CD4-positive, alpha-beta T cell treated with Interleukin-10 for 1 hour (primary cell): Measurements from ENCODE around the gene MAP3K13.
A peak's percentile ranks its signal among the peaks of the same experiment; 100 is the strongest.

Source experiments
- DNase-seq: peaks from one replicate; pipeline ENCODE4 v3.0.0-alpha.2; 2020

MAP3K13 gene, protein sequence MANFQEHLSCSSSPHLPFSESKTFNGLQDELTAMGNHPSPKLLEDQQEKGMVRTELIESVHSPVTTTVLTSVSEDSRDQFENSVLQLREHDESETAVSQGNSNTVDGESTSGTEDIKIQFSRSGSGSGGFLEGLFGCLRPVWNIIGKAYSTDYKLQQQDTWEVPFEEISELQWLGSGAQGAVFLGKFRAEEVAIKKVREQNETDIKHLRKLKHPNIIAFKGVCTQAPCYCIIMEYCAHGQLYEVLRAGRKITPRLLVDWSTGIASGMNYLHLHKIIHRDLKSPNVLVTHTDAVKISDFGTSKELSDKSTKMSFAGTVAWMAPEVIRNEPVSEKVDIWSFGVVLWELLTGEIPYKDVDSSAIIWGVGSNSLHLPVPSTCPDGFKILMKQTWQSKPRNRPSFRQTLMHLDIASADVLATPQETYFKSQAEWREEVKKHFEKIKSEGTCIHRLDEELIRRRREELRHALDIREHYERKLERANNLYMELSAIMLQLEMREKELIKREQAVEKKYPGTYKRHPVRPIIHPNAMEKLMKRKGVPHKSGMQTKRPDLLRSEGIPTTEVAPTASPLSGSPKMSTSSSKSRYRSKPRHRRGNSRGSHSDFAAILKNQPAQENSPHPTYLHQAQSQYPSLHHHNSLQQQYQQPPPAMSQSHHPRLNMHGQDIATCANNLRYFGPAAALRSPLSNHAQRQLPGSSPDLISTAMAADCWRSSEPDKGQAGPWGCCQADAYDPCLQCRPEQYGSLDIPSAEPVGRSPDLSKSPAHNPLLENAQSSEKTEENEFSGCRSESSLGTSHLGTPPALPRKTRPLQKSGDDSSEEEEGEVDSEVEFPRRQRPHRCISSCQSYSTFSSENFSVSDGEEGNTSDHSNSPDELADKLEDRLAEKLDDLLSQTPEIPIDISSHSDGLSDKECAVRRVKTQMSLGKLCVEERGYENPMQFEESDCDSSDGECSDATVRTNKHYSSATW

DNA sequence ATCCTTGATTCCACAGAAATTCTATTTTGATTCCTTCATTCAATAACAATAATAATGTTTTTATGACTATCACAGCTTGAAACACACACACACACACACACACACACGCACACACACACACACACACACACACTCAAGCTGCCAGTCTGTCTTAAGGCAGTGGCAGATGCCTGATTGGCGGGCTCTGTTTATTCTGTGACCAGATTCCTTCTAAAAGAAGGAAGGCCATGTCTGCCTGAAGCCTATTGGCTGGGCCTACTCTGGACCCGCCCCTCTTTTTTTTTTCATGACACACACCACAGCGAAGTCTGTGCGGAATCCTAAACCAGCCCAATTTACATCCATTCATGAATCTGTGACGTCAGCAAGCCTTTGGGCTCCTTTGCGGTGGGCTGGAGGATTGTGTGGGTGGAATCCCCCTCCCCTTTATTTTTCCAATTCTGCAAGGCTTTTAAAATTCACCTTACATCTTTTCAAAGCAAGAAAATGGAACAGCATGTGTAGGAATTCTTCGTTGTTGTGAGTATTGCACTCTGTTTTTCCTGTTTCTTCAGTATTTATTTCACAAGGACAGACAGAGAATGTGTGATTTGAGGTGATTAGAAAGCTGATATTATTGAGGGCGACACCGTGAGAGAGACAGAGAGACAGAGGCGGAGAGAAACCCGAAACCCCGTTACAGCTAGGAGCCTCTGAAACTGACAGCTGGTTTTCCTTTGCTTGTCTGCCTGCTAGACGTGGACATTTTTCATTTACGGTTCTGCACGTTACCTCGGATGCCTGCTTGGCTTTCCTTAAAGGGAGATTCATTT is at the start of gene MAP3K13:
Gene MAP3K13 (plus strand): TSS at position 287 of the 812 bp plus-strand sequence. CDS start 65,446 bp downstream, outside the sequence.
- peak; percentile 44 for DNase-seq

DNA sequence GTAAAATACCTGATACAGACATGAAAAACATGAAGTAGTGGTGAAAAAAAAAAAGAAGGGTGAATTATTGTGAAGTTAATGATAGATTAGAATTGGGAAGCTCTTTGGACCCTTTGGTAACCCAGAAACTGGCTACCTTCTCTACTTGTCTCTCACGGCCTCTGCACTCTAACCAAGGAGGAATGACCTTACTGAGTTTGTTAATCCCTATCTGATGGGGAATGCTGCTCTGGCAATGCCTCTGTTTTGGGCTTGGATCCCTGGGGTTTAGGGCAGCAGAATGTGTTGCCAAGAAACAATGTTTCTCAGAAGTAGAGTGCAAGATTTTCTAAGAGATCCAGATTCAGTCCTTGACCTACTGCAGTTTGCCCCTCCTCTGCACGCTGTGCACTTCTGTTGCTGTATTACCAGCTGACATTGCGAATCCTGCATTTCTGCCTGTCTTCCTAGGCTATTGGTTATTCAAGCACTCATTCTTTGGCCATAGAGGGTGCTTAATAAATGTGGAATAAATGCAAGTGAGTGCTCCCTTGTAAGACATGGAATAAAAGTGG is 49.2 kb upstream of the MAP3K13 start:
- no peak for DNase-seq

DNA sequence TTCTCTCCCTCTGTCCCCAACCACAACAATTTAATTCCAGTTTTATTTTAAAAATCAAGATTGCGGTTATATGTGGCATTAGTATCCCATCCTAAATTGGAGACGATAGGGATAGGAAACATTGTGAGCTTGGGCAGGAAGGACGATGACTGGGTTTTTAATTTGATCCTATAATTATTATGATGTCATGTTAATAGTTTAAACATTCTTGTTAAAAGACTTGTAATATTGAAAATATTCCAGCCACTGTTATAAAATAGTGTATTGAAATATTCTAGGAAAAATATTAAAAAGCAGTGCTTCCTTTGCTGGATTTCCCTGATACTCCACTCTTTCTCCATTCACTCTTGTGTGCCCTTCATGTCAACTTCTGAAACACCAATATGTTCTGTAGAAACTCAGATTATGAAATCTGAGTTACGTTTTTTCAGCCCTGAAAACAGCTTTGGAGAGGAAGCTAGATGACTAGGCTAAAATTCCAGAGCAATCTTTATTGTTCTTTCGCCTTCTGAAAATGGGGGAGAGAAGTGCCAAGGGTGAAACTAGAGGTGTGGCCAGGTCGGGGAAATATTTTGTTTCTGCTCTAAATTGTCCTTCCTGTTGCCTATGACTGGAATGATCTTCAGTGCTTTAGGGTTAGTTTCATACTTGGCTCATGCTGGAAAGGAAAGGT is 46.1 kb upstream of the MAP3K13 start:
- DNase-seq = no peak

DNA sequence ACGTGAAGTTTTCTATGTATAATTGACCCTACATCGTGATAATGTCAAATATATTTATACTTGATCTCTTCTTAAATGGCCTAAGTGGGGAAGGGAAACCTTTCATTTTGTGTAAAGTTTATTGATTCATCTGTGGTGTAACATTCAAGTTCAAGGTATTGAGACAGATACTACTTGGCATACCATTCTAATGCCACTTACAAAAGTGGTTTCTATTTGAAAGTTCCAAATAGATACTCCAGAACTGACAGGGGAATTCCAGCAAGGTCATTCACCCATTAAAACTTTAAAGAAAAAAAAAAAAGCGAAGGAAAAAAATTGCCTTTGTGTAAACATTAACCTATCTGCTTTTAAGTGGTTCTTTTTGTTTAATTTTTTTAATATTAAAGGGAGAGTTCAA is 45.3 kb upstream of the MAP3K13 start:
- DNase-seq = no peak

DNA sequence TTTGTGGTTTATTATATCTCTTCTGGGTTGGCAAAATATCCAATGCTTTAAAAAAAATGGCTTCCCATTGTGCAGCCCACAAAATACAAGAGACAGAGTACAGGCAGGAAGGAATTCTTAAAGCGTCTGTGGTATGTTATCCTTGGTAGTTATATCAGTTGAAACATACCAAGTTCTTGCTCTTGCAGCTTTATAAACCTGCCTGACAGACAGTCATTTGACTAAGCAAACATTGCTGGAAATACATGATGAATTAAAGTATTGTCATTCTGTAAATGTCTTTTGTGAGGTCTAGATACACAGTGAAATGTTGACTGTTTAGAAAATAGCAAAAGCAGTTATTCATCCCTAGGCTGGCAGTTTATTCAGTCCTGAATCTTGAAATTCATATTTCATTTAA is 44.8 kb upstream of the MAP3K13 start:
- DNase-seq = no peak

DNA sequence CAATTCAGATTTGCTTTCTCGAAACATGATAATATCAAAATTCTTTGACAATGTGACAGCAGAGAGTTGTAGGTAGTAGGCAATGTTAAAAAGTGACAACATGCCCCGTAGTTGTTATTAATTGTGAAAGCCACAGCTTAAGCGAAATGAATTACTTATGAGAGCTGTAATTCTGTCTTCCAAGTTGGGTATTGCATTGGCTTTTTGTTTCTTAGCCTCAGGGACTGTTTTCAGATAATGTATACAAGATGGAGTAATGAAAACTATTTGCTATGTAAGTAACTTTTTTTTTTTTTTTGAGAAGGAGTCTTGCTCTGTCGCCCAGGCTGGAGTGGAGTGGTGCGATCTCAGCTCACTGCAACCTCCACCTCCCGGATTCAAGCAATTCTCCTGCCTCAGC is 43.1 kb upstream of the MAP3K13 start:
- no peak for DNase-seq

DNA sequence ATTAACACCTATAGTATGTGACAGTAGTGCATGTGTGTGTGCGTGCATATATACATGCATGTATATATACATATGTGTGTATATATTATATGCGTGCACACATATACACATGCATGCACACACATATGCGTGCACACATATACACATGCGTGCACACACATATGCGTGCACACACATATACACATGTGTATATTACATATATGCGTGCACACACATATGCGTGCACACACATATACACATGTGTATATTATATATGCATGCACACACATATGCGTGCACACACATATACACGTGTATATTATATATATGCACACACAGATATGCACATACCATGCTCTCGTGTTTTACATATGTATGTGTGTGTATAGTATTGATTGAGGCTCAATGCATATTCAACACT is 42.0 kb upstream of the MAP3K13 start:
- DNase-seq = no peak

DNA sequence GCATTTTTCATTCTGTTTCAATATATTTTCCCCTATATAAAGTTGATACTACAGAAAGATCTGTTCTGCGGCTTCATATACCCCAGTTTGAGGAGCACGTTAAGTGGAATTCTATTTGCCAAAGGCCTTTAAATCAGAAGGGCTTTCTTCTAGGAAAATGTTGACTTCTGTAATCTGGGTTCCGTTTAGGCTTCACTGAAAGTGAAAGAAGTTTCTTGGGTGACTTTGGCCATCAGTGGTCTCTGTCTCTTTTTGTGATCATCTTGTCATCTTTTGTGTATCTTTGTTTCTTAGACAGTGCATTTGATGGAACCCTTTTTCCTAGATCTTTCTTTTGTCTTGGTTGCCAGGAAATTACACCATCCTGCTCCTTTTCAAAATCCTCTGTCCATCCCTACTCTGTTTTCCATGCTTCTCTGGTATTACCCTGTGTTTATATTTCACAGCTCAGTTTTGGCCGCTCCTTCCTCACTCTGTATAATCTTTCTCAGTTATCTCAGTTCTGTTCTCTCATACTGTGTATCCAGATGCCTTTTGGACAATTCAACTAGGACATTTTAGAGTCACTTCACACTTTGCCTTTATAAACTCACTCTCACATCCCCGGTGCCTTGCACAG is 40.7 kb upstream of the MAP3K13 start:
- no peak for DNase-seq

DNA sequence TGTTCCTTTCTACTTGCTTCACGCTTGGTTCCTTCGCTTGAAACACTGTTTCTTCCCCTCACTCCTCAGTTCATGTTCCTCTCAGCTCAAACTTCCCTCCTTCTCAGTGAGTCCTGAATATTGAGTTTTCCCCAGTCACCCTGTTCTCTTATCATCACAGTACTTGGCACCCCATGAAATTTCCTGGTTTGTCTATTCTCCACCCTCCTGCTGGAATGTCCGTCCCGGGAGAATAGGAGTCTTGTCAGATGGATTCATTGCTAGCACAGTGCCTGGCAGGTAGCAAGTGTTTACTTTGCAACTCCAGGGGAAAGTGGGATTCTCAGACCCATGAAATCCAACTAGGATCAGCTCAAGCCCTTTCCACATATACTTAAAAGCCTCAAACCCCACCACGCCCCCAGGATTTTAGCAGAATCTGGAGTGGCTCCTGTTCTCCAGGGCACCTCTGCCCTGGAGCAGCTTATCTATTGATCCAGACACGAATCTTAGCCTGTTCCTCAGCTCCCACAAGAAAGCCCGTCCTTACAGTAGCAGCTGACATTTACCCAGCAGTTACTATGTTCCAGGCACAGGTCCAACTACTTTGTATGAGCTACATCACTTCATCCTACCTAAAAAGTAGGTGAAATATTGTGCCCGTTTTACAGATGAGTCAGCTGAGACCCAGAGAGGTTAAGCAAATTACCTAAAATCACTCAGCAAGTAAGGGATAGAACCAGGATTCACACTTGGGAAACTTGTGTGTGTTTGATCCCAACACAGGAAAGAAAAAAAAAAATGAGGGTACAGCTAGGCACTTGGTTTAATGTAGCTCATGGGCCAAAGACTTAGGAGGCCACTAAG is 36.8 kb upstream of the MAP3K13 start:
- DNase-seq = no peak

DNA sequence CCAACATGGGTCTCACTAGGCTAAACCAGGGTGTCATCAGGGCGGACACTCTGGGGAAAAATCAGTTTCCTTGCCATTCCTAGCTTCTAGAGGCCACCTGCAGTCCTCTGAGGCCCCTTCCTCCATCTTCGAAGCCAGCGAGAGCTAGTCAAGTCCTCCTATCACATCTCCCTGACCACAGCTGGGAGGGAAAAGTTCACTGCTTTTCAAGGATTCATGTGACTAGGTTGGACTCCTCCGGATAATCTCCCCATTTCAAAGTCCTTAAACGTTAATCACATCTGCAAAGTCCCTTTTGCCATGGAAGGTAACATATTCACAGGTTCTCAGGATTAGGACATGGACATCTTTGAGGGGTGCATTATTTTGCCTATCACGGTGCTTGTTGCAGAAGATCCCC is 35.9 kb upstream of the MAP3K13 start:
- DNase-seq = no peak

DNA sequence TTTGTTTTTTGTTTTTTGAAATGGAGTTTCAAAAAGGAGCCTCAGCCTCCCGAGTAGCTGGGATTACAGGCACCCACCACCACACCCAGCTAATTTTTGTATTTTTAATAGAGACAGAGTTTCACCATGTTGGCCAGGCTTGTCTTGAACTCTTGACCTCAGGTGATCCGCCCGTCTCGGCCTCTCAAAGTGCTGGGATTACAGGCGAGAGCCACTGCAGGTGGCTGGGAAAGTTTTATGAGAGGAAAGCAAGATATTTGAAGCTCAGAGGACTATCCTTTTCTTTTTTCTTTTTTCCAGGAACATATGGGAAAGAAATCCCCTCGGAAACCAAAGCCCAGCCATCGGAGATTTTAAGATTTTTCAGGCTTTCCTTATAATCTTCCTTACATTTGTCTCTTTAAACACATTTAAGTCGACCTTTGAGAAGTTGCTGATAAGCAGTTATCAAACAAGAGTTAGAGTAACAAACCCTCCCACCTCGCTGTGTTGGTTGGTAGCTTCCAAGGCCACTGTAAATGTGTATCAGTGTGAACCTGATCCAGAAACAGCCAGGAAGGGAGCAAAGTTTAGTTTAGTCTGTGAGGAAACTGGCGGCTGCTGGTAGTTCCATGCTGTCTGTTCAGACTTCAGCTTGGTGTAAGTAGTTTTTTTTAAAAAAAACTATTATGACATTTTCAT is 34.5 kb upstream of the MAP3K13 start:
- DNase-seq = no peak

DNA sequence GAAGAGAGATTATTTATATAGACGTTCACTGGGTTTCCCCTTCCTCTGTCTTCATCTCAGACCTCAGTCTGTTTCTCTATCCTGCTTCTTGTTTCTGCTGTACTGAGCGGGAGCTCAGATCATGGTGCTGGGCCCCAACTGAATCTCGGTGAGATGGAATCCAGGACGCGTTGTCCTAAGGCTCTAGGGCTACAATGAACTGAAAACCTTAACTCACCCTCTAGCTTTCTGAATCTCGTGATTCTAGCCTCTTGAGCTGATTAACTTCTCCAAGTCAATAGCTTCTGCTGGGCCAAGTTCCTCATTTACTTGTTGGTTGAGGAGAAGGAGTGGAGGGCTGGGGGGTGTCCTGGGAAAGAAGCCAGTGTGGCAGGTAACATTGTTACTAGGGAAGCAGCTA is 32.7 kb upstream of the MAP3K13 start:
- DNase-seq = no peak

DNA sequence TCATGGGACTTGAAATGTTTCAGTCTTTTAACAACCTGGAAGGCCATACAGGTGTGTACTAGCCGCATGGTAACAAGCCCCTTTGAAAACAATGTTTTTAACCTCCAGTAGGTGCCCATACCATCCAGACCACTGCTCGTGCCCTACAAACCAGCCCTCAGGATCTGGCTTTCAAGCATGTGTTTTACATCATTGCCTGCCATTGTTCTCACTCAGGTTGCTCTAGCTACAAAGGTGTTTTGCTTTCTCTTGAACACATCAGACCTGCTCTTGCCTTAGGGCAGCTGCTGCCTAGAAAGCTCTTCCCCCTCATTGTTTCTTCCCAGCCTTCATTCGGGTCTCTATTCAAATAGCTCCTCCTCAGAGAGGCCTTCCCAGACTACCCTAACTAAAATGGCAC is 32.3 kb upstream of the MAP3K13 start:
- no peak for DNase-seq

DNA sequence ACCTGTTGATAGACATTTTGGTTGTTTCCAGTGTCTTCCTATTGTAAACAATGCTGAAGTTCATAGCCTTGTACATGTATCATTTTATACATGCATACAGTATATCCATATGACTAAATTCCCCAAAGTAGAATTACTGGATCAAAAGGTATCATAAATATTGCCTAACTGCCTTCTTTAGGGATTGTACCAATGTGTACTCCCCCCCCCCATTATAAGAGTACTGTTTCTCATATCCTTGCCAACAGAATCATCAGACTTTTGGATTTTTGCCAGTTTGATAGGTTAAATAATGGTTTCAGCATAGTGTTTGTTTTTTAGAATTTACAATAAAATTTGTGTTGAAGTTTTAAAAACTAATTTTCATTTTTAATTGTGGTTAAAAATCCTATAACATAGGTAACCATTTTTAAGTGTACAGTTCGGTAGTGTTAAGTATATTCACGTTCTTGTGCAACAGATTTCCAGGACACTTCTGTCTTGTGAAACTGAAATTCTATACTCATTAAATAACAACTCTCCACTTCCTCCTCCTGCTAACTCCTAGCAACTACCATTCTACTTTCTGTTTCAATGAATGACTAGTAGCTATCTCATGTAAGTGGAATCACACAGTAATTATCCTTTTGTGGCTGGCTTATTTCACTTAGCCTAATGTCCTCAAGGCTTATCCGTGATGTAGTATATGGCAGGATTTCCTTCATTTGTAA is 30.8 kb upstream of the MAP3K13 start:
- DNase-seq = no peak

DNA sequence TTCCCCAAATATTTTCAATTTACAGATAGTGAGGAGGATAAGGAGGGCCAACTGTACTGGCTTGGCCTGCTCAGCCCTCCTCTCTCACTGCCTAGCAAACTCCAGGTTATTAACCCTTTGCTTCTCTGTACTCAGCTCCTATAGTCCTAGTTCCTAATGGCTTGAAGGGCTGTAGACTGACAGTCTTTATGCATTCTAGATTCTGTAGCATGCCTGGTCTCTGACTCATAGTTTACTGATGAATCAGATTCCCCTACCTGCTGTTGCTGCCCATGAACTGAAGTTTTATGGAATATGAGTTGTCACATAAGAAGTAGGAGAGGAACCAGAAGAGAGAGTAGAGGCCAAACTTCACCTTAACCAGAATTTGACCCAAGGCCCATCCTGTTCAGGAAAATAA is 27.1 kb upstream of the MAP3K13 start:
- DNase-seq = no peak

DNA sequence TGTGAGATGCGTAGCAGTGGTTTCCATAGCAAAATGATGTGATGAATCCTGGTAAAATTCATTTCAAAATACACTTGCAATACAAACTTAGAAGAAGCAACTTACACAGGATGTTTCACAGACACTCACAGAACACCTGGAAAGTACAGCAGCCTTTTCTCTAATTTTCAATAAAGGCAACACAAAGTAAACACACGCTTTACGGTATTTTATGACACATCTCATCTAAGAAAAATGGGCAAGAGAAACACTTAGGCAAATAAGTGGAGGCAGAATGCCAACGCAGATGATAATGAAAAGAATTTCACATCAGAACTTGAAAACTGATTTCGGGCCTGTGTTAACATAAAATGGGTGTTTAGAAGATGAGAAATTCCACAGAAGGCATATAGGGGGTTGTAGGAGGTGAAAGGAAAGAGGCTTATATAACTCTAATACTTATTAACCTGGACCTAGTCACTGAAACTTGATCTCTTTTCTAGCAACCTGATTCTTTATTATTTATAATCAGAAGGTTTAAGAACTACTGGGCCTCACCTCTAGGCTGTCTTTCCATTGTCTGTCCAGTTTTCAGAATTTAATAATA is 25.6 kb upstream of the MAP3K13 start:
- no peak for DNase-seq

DNA sequence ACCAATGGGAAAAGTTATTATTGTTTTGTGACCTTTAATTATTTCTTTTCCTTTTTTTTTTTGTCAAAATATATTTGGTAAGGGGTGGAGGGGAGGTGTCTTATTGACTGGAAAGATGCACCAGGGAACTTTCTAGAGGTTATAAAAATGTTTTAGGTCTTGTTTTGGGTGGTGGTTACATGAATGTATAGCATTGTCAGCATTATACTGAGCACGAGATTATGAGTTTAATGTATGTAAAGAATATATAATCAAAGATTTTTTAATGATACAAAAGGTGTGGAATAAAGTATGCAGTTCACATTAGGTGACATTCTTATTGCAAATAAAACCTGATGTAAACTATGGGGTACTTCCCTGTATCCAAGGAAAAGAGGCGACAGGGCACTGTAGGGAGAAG is 23.0 kb upstream of the MAP3K13 start:
- DNase-seq = no peak

DNA sequence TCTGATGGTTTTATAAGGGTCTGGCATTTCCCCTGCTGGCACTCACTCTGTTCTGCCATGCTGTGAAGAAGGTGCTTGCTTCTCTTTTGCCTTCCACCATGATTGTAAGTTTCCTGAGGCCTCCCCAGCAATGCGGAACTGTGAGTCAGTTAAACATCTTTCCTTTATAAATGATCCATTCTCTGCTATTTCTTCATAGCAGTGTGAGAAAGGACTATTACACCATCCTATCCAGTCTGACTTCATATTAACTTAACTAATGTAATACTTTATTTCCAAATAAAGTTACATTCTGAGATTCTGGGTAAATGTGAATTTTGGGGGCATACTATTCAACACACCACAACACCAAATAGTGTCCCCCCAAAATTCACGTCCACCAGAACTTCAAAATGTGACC is 22.2 kb upstream of the MAP3K13 start:
- no peak for DNase-seq
